ENCODE data around the gene KLK13.

Gene KLK13

GRCh38 chr19:51020988-51021651, 43.8 kb downstream of the KLK13 start:
- peaks cover 0 to 10% of the 10 kb centered on the region in 2 experiments for H3K4me1 ChIP-seq (ENCODE audit: control insufficient read depth in 1 of 2, insufficient read depth in 1 of 2, low read depth in 1 of 2, low read length in 1 of 2)
- H3K27me3 ChIP-seq, result peaks cover 100% of the 10 kb centered on the region
- no peak for TF ChIP-seq CTCF (IDR thresholded peaks at IDR 0.05)
- no peaks in the 10 kb centered on the region for H3K9me3 ChIP-seq
- no peak overlapping the region for H3K4me3 ChIP-seq (ENCODE audit: low read depth in 1 of 2, low read length in 1 of 2)
- H3K27ac ChIP-seq, result no peak overlapping the region
- H3K36me3 ChIP-seq, result no peaks in the 10 kb centered on the region

GRCh38 chr19:51019544-51019925, 45.4 kb downstream of the KLK13 start, which contains the start of gene KLK10:
Gene KLK10, minus strand, starts transcription at chr19:51019709. Its CDS starts 579 bp downstream, at chr19:51019130.
- Histone ChIP-seq H3K27me3 (peaks cover 100% of the 10 kb centered on the region), H3K36me3 (no peaks in the 10 kb centered on the region), H3K4me1 (ENCODE audit: control insufficient read depth in 1 of 2, insufficient read depth in 1 of 2, low read depth in 1 of 2, low read length in 1 of 2) (peaks cover 0 to 10% of the 10 kb centered on the region in 2 experiments), H3K4me3 (ENCODE audit: low read depth in 1 of 2, low read length in 1 of 2) (peak within 1 kb of the TSS in 1 of 2 experiments; percentile 53), H3K27ac (no peak within 1 kb of the TSS), H3K9me3 (no peaks in the 10 kb centered on the region)
- no peak for TF ChIP-seq CTCF (IDR thresholded peaks at IDR 0.05)

GRCh38 chr19:51018745-51019543, 45.9 kb downstream of the KLK13 start:
- peaks cover 0 to 10% of the 10 kb centered on the region in 2 experiments for H3K4me1 ChIP-seq (ENCODE audit: control insufficient read depth in 1 of 2, insufficient read depth in 1 of 2, low read depth in 1 of 2, low read length in 1 of 2)
- peak overlapping the region in 1 of 2 experiments; percentile 53 for H3K4me3 ChIP-seq (ENCODE audit: low read depth in 1 of 2, low read length in 1 of 2)
- H3K9me3 ChIP-seq, result no peaks in the 10 kb centered on the region
- no peak overlapping the region for H3K27ac ChIP-seq
- peaks cover 100% of the 10 kb centered on the region for H3K27me3 ChIP-seq
- H3K36me3 ChIP-seq, result no peaks in the 10 kb centered on the region
- TF ChIP-seq CTCF (IDR thresholded peaks at IDR 0.05), result no peak

- Histone ChIP-seq H3K4me1 (ENCODE audit: control insufficient read depth in 1 of 2, insufficient read depth in 1 of 2, low read depth in 1 of 2, low read length in 1 of 2) (peaks cover 0 to 10% of the 10 kb centered on the region in 2 experiments), H3K4me3 (ENCODE audit: low read depth in 1 of 2, low read length in 1 of 2) (no peak overlapping the region), H3K27ac (no peak overlapping the region), H3K9me3 (no peaks in the 10 kb centered on the region), H3K27me3 (peaks cover 83% of the 10 kb centered on the region), H3K36me3 (no peaks in the 10 kb centered on the region)
- TF ChIP-seq CTCF (IDR thresholded peaks at IDR 0.05), result peak; percentile 35
Measured at GRCh38 chr19:51016798-51017683, 47.9 kb downstream of the KLK13 start.

- H3K4me1 ChIP-seq (ENCODE audit: control insufficient read depth in 1 of 2, insufficient read depth in 1 of 2, low read depth in 1 of 2, low read length in 1 of 2), result peaks cover 0 to 10% of the 10 kb centered on the region in 2 experiments
- no peak overlapping the region for H3K4me3 ChIP-seq (ENCODE audit: low read depth in 1 of 2, low read length in 1 of 2)
- peaks cover 72% of the 10 kb centered on the region for H3K27me3 ChIP-seq
- no peaks in the 10 kb centered on the region for H3K36me3 ChIP-seq
- no peak overlapping the region for H3K27ac ChIP-seq
- TF ChIP-seq CTCF (IDR thresholded peaks at IDR 0.05), result no peak
- no peaks in the 10 kb centered on the region for H3K9me3 ChIP-seq
Measured at GRCh38 chr19:51015691-51016267, 49.1 kb downstream of the KLK13 start.
